Mesodermal cell (in vitro differentiated cells): ENCODE data around the gene DUSP19.

Experiments
- H3K27ac ChIP-seq: 2 replicates; pipeline ENCODE4 v1.7.0; 2013; ENCODE audit warnings: mild to moderate bottlenecking, low read depth, low read length, moderate library complexity; ENCODE audit not compliant: severe bottlenecking
- H3K36me3 ChIP-seq: 2 replicates; pipeline ENCODE4 v1.7.1; 2013; ENCODE audit warnings: mild to moderate bottlenecking, low read length, moderate library complexity; ENCODE audit not compliant: control insufficient read depth, insufficient read depth
- H3K4me1 ChIP-seq: one replicate; pipeline ENCODE4 v1.7.1; 2013; ENCODE audit warnings: mild to moderate bottlenecking, low read length; ENCODE audit not compliant: insufficient read depth, control insufficient read depth, poor library complexity, severe bottlenecking
- H3K4me3 ChIP-seq: 2 replicates; pipeline ENCODE4 v1.7.0; 2013; ENCODE audit warnings: low read length, control low read depth, mild to moderate bottlenecking; ENCODE audit not compliant: insufficient read depth, poor library complexity, severe bottlenecking; ENCODE audit errors: extremely low read depth
- H3K9me3 ChIP-seq: 2 replicates; pipeline ENCODE4 v1.7.1; 2013; ENCODE audit warnings: mild to moderate bottlenecking, low read length, moderate library complexity; ENCODE audit not compliant: control insufficient read depth
- WGBS, 2 experiments: methylation state at CpG; one replicate each; pipeline ENCODE4 v1.1.5; 2013; ENCODE audit warnings: missing lambda C conversion rate in 2 of 2; ENCODE audit not compliant: insufficient coverage in 2 of 2; 5-methylcytosine and 5-hydroxymethylcytosine counted together

The DUSP19 gene

DNA sequence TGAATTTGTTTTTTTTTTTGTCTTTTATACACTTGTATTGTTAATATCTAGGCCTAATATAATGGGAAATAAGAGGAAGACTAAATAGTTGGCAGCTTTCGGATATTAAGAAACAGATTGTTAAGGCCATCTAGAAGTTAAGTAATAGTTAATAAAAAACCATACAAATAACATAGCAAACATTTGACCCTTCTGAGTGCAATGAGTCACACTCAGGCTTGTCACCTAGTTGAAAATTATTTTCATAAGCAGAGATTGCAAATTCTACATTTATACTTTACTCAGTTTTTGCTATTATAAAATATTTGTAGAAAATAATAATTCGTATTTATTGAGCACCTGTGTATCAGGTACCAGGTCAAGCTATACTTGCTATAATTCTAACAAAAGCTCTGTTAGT lies 48.1 kb downstream of the DUSP19 start:
- Histone ChIP-seq H3K4me1 (peaks cover 6% of the 10 kb centered on the region), H3K27ac (no peak overlapping the region), H3K9me3 (no peaks in the 10 kb centered on the region), H3K4me3 (no peak overlapping the region), H3K36me3 (peaks cover 11% of the 10 kb centered on the region)
- no CpG with 5 or more reads among the region's 2 CpGs for WGBS, 2 experiments

DNA sequence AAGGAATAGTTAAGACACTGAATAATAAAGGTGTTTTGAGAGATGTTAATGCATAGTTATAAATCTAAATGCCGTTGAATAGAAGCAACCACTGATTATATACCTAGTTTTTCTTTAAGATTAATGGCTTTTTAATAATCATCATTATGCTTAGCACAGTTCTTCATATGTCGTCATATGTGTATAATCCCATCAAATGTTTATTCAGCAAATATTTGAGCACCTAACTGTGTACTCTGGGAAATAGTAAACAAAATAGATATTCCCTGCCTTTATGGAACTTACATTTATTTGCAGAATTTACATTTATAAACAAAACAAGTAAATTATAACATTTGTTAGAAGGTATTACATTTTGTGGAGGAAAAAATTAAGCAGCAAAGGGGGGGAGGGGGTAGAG lies 55.5 kb downstream of the DUSP19 start:
- Histone ChIP-seq H3K4me3 (no peak overlapping the region), H3K27ac (no peak overlapping the region), H3K9me3 (no peaks in the 10 kb centered on the region), H3K4me1 (no peaks in the 10 kb centered on the region), H3K36me3 (peaks cover 37% of the 10 kb centered on the region)
- no CpG with 5 or more reads among the region's 2 CpGs for WGBS, 2 experiments

DNA sequence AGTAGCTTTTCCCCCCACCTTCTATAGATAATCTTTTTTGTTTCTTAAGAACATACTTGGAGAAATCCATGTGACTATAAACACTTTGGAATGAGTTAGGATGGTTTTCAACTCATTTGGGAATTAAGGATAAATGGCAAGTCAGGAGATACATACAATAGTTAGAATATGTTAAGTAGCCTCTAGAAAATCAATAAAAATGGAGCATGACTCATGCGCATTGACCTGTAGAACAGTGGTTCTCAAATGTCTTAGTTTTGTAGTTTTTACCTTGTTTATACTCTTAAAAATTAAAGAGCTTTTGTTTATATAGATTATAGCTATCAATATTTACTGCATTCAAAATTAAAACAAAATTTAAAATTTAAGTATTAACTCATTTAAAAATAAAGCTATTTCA lies 70.4 kb downstream of the DUSP19 start:
- no CpG with 5 or more reads among the region's 1 CpG for WGBS, 2 experiments
- peaks cover 13% of the 10 kb centered on the region for H3K9me3 ChIP-seq

DNA sequence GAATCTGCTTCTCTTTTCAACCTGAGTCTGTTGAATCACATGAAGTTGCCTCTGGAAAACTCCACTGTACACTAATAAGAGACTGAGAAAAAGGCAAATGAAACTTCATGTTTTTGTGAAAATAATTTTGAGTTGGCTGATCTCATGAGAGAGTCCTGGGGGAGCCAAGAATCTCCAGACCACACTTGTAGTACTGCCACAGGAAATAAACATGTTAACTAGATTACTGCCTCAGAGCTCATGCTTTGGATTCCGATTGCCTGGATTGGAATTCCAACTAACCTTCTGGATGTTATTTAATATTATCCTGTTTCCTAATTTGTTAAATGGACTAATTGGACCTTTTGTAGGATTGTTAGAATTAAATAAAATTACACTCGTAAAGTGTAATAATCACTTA lies 70.9 kb downstream of the DUSP19 start:
- peaks cover 14% of the 10 kb centered on the region for H3K9me3 ChIP-seq
- H3K36me3 ChIP-seq = peaks cover 73% of the 10 kb centered on the region
- peak overlapping the region; percentile 55 for H3K27ac ChIP-seq

More for the DNA sequence above, 70.4 kb downstream of the DUSP19 start:
- Histone ChIP-seq H3K4me3 (no peak overlapping the region), H3K27ac (no peak overlapping the region), H3K4me1 (peaks cover 8% of the 10 kb centered on the region), H3K36me3 (peaks cover 73% of the 10 kb centered on the region)

More for the DNA sequence above, 70.9 kb downstream of the DUSP19 start:
- peaks cover 8% of the 10 kb centered on the region for H3K4me1 ChIP-seq
- no peak overlapping the region for H3K4me3 ChIP-seq
- WGBS, 2 experiments = no CpG with 5 or more reads among the region's 2 CpGs
